GM13977 (cell line): ENCODE measurements around the gene SAXO1.
"Not testable (repeated sequence)": the region's sequence is repeated elsewhere in the genome, so short reads cannot be mapped to it uniquely, and the experiment has no call there.

Source experiments
- DNase-seq: peaks from one replicate; pipeline ENCODE4 v3.0.0; 2012; ENCODE audit warnings: low spot score
- CTCF ChIP-seq: IDR thresholded peaks from 2 replicates; pipeline ENCODE4 v1.5.1; 2012; ENCODE audit warnings: mild to moderate bottlenecking, control low read depth; ENCODE audit not compliant: insufficient read depth; ENCODE audit errors: extremely low read depth, missing control alignments
- in situ Hi-C: fragments of 300-500 bp; cut with MboI; formaldehyde crosslinking; loops from one replicate; pipeline ENCODE4 v1.12.0; 2022; ENCODE audit warnings: low sequenced_read_pairs, low pct_unique_long_range_greater_than_20kb, mixed read lengths, inconsistent platforms; ENCODE audit not compliant: unreplicated experiment

SAXO1 gene

GRCh38 chr9:18935541-18935940, 97.5 kb downstream of the SAXO1 start:
- TF ChIP-seq CTCF, result no peak
- in situ Hi-C loops, result no loop called here
- no peak for DNase-seq

GRCh38 chr9:18930611-18931010, 102.4 kb downstream of the SAXO1 start:
- in situ Hi-C loops, DNase-seq: not testable (repeated sequence)

- in situ Hi-C loops, result no loop called here
- TF ChIP-seq CTCF, result no peak
- no peak for DNase-seq
Observed at GRCh38 chr9:18928711-18929110, 104.3 kb downstream of the SAXO1 start.

GRCh38 chr9:18926513-18926912, 106.5 kb downstream of the SAXO1 start:
- in situ Hi-C loops, result no loop called here
- no peak for DNase-seq
- no peak for TF ChIP-seq CTCF

- DNase-seq, result no peak
- in situ Hi-C loops, result no loop called here
- TF ChIP-seq CTCF, result no peak
Observed at GRCh38 chr9:18925880-18926279, 107.1 kb downstream of the SAXO1 start.

GRCh38 chr9:18923671-18924430, 109.2 kb downstream of the SAXO1 start:
- in situ Hi-C loops, result no loop called here
- TF ChIP-seq CTCF, result no peak
- no peak for DNase-seq

- TF ChIP-seq CTCF, result no peak
- DNase-seq, result no peak
- in situ Hi-C loops, result no loop called here
Observed at GRCh38 chr9:18923167-18923566, 109.8 kb downstream of the SAXO1 start.
